Osteocyte (in vitro differentiated cells): ENCODE data around the gene EFEMP1. TPM values are rescaled to one million over a fixed set of nuclear protein-coding genes. Genes with fewer than 3 reads are reported as not detected.

Experiments used
- DNase-seq: peaks from one replicate; pipeline ENCODE4 v3.0.0; 2021; ENCODE audit warnings: mixed read lengths; ENCODE audit not compliant: unreplicated experiment; ENCODE audit errors: extremely low spot score
- H3K27ac Mint-ChIP-seq: one replicate; pipeline ENCODE4 v1.8.0; 2021; ENCODE audit warnings: mild to moderate bottlenecking, mixed read lengths; ENCODE audit not compliant: unreplicated experiment
- H3K27me3 Mint-ChIP-seq: one replicate; pipeline ENCODE4 v1.8.0; 2021; ENCODE audit warnings: mixed read lengths; ENCODE audit not compliant: unreplicated experiment
- H3K36me3 Mint-ChIP-seq: one replicate; pipeline ENCODE4 v1.8.0; 2021; ENCODE audit warnings: mixed read lengths; ENCODE audit not compliant: unreplicated experiment
- H3K4me1 Mint-ChIP-seq: one replicate; pipeline ENCODE4 v1.8.0; 2021; ENCODE audit warnings: mixed read lengths; ENCODE audit not compliant: unreplicated experiment
- H3K4me3 Mint-ChIP-seq: one replicate; pipeline ENCODE4 v1.8.0; 2021; ENCODE audit warnings: mild to moderate bottlenecking, moderate library complexity, mixed read lengths; ENCODE audit not compliant: unreplicated experiment
- H3K9me3 Mint-ChIP-seq: one replicate; pipeline ENCODE4 v1.8.0; 2021; ENCODE audit warnings: mixed read lengths; ENCODE audit not compliant: unreplicated experiment
- total RNA-seq: library from RNA; stranded (reverse); gene quantifications from 2 replicates; pipeline ENCODE4 v1.2.1, GENCODE V29; 2021
- TF ChIP-seq, protein P1 (sequence below): fragments of 200-600 bp; sonication (generic); IDR thresholded peaks from 2 replicates; pipeline ENCODE4 v1.5.0; 2021; ENCODE audit warnings: antibody characterized with exemption, mild to moderate bottlenecking, moderate library complexity

EFEMP1 gene
- total RNA-seq, 1 donor from 2014 or later, result 7.4 TPM

- Mint-ChIP-seq H3K9me3 (no peaks in the 10 kb centered on the region), H3K4me3 (no peak overlapping the region), H3K27ac (no peak overlapping the region), H3K36me3 (no peaks in the 10 kb centered on the region), H3K4me1 (peaks cover 41% of the 10 kb centered on the region), H3K27me3 (peaks cover 14% of the 10 kb centered on the region)
- no peak for DNase-seq
- TF ChIP-seq, protein P1, sequence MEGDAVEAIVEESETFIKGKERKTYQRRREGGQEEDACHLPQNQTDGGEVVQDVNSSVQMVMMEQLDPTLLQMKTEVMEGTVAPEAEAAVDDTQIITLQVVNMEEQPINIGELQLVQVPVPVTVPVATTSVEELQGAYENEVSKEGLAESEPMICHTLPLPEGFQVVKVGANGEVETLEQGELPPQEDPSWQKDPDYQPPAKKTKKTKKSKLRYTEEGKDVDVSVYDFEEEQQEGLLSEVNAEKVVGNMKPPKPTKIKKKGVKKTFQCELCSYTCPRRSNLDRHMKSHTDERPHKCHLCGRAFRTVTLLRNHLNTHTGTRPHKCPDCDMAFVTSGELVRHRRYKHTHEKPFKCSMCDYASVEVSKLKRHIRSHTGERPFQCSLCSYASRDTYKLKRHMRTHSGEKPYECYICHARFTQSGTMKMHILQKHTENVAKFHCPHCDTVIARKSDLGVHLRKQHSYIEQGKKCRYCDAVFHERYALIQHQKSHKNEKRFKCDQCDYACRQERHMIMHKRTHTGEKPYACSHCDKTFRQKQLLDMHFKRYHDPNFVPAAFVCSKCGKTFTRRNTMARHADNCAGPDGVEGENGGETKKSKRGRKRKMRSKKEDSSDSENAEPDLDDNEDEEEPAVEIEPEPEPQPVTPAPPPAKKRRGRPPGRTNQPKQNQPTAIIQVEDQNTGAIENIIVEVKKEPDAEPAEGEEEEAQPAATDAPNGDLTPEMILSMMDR, result no peak
These were observed 35.5 kb downstream of the EFEMP1 start for GRCh38 chr2:55887901-55888624.

GRCh38 chr2:55887351-55887750 is 36.2 kb downstream of the EFEMP1 start:
- H3K27ac Mint-ChIP-seq, result peak overlapping the region; percentile 64
- H3K4me1 Mint-ChIP-seq, result peaks cover 41% of the 10 kb centered on the region
- H3K9me3 Mint-ChIP-seq, result no peaks in the 10 kb centered on the region
- DNase-seq, result no peak
- TF ChIP-seq, protein P1, result no peak
- no peak overlapping the region for H3K4me3 Mint-ChIP-seq
- peaks cover 11% of the 10 kb centered on the region for H3K27me3 Mint-ChIP-seq
- H3K36me3 Mint-ChIP-seq, result no peaks in the 10 kb centered on the region

DNA sequence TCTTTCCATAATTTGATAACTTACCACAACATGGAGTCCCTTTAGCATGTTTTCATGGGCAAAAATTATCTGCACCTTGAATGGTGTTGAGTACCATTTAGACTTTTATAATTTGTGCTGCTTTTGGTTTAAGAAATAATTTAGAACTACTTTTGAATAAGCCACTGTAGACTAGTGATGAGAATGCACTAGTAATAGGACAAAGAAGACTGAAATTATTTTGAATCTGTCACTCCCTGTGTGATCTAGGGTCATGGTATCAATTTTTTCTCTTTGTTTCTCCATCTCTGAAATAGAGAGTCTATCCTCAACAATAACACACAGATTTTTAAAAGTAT is 37.7 kb downstream of the EFEMP1 start:
- no peak overlapping the region for H3K4me3 Mint-ChIP-seq
- peaks cover 2% of the 10 kb centered on the region for H3K27me3 Mint-ChIP-seq
- peak overlapping the region; percentile 99 for H3K27ac Mint-ChIP-seq
- peaks cover 41% of the 10 kb centered on the region for H3K4me1 Mint-ChIP-seq
- DNase-seq, result no peak
- no peaks in the 10 kb centered on the region for H3K9me3 Mint-ChIP-seq
- TF ChIP-seq, protein P1, result no peak
- no peaks in the 10 kb centered on the region for H3K36me3 Mint-ChIP-seq

GRCh38 chr2:55885127-55885943 is 38.2 kb downstream of the EFEMP1 start:
- Mint-ChIP-seq H3K36me3 (no peaks in the 10 kb centered on the region), H3K27ac (peak overlapping the region; percentile 99), H3K27me3 (no peaks in the 10 kb centered on the region), H3K4me3 (no peak overlapping the region), H3K4me1 (peaks cover 41% of the 10 kb centered on the region), H3K9me3 (no peaks in the 10 kb centered on the region)
- TF ChIP-seq, protein P1, result peak; percentile 9
- DNase-seq, result no peak

DNA sequence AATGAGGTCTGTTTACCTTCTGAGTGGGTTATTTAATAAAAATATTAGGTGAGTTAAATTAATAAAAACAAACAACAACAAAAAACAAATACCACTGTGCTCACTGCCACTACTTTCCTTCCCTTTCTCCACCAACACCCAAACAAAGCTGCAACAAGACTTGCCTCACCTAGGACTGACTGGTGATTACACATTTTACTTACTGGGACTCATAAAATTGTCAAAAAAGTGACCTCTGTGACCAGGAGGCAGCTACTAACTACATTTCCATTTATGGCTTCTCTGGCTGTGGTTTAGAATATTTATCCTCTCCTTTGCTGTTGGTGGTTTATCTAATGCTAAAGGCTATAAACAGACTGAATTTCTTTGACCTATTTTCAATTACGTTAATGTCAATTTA is 39.8 kb downstream of the EFEMP1 start:
- H3K9me3 Mint-ChIP-seq, result no peaks in the 10 kb centered on the region
- no peak for DNase-seq
- H3K4me3 Mint-ChIP-seq, result no peak overlapping the region
- no peaks in the 10 kb centered on the region for H3K27me3 Mint-ChIP-seq
- TF ChIP-seq, protein P1, result no peak
- peaks cover 38% of the 10 kb centered on the region for H3K4me1 Mint-ChIP-seq
- H3K36me3 Mint-ChIP-seq, result no peaks in the 10 kb centered on the region
- no peak overlapping the region for H3K27ac Mint-ChIP-seq
